ENCODE results near the gene DCLK1. TPM values are rescaled to one million over a fixed set of nuclear protein-coding genes. Genes with fewer than 3 reads are reported as not detected.

Gene DCLK1
- total RNA-seq, 1 experiment from 2014 or later, result 36.2 TPM

DNA sequence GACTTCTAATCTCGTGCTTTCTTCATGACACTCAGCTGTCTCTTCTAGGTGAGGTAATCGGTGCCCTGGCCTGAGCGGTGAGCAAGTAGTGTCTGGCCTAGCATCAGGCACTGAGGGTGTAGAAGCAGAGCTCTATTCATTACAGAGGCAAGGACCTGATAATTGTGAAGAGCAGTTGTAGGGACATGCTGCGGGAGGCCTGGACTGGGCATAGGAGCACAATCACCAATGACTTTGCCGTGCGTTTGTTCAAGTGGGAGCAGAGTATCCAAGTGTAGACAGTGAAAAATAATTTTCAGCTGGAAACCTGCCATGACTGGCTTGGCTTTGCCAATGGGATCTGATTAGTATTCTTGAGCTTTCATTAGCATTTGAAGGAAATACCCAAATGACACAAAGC lies 32.1 kb upstream of the DCLK1 start:
- H3K9me3 Mint-ChIP-seq, result no peaks in the 10 kb centered on the region
- no peak overlapping the region for H3K4me3 Mint-ChIP-seq
- TF ChIP-seq, protein P1, sequence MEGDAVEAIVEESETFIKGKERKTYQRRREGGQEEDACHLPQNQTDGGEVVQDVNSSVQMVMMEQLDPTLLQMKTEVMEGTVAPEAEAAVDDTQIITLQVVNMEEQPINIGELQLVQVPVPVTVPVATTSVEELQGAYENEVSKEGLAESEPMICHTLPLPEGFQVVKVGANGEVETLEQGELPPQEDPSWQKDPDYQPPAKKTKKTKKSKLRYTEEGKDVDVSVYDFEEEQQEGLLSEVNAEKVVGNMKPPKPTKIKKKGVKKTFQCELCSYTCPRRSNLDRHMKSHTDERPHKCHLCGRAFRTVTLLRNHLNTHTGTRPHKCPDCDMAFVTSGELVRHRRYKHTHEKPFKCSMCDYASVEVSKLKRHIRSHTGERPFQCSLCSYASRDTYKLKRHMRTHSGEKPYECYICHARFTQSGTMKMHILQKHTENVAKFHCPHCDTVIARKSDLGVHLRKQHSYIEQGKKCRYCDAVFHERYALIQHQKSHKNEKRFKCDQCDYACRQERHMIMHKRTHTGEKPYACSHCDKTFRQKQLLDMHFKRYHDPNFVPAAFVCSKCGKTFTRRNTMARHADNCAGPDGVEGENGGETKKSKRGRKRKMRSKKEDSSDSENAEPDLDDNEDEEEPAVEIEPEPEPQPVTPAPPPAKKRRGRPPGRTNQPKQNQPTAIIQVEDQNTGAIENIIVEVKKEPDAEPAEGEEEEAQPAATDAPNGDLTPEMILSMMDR (conservative IDR thresholded peaks at IDR 0.05), result no peak
- Histone ChIP-seq H3K4me1 (ENCODE audit: insufficient read depth, low read length) (peaks cover 3% of the 10 kb centered on the region; the same call in 1 of the 2 replicates), H3K14ac (ENCODE audit: insufficient read depth, low read length) (no peak overlapping the region), H4K91ac (ENCODE audit: insufficient read length, low read depth, low read length) (no peak overlapping the region), H4K5ac (ENCODE audit: insufficient read length, low read depth, low read length) (no peak overlapping the region), H2BK20ac (ENCODE audit: low read depth, low read length, poor library complexity, severe bottlenecking) (no peak overlapping the region), H3K9me3 (ENCODE audit: control insufficient read depth, low read depth, low read length) (no peaks in the 10 kb centered on the region), H3K4ac (ENCODE audit: low read depth, low read length) (no peak overlapping the region), H3K27ac (ENCODE audit: insufficient read length, low read depth, low read length) (no peak overlapping the region), H3K23ac (ENCODE audit: insufficient read length, low read depth, low read length) (no peak overlapping the region), H3K23me2 (ENCODE audit: insufficient read length, low read depth, low read length, poor library complexity, severe bottlenecking) (no peaks in the 10 kb centered on the region), H3T11ph (ENCODE audit: low read length) (no peak overlapping the region), H3K18ac (ENCODE audit: insufficient read length, low read depth, low read length) (no peak overlapping the region), H3K79me1 (ENCODE audit: insufficient read depth, low read depth, low read length, poor library complexity, severe bottlenecking) (no peaks in the 10 kb centered on the region), H3K56ac (ENCODE audit: insufficient read length, low read depth, low read length) (no peak overlapping the region), H2AK5ac (ENCODE audit: insufficient read length, low read length) (no peak overlapping the region), H2BK15ac (ENCODE audit: low read depth, low read length) (no peak overlapping the region), H3K79me2 (ENCODE audit: insufficient read depth, low read length) (no peaks in the 10 kb centered on the region), H2BK120ac (ENCODE audit: low read depth, low read length, poor library complexity, severe bottlenecking) (no peak overlapping the region), H3K4me2 (ENCODE audit: insufficient read depth, insufficient read length, low read length) (no peak overlapping the region), H4K20me1 (ENCODE audit: control insufficient read depth, insufficient read depth, insufficient read length) (no peaks in the 10 kb centered on the region), H2BK12ac (ENCODE audit: insufficient read length, low read depth, low read length) (no peak overlapping the region), H2BK5ac (ENCODE audit: insufficient read length, low read length) (no peak overlapping the region), H3K9ac (ENCODE audit: extremely low read depth, insufficient read length, low read length) (no peak overlapping the region), H2AFZ (ENCODE audit: low read length) (no peak overlapping the region), H3K27me3 (ENCODE audit: insufficient read depth, low read length) (no peaks in the 10 kb centered on the region), H4K8ac (replicated peaks; ENCODE audit: insufficient read length, low read depth, low read length) (no peak overlapping the region)
- peak overlapping the region in 1 of 3 experiments; percentile 36; a peak in 1 of 7 replicates for H3K27ac Mint-ChIP-seq
- peaks cover 11 to 13% of the 10 kb centered on the region in 2 experiments for H3K4me1 Mint-ChIP-seq
- H3K36me3 Mint-ChIP-seq (ENCODE audit: insufficient read depth in 1 of 3, low read depth in 3 of 3), result no peaks in the 10 kb centered on the region
- no CpG with 5 or more reads among the region's 6 CpGs for WGBS (ENCODE audit: extremely low coverage, insufficient read length, low lambda C conversion rate)
- no peak for DNase-seq
- no peaks in the 10 kb centered on the region for H3K27me3 Mint-ChIP-seq (ENCODE audit: low read depth)
